Endothelial cell of umbilical vein (primary cell): Measurements from ENCODE around the gene DDIT3.

Experiments used
- CTCF ChIP-seq, 2 donors: IDR thresholded peaks; 1 replicate in 1 of 2; 2 replicates in 1 of 2; pipeline ENCODE4 v1.5.1; 2011; ENCODE audit warnings: low read length in 2 of 2, mild to moderate bottlenecking in 2 of 2, moderate library complexity in 2 of 2, control low read depth in 1 of 2, inconsistent platforms in 1 of 2, low read depth in 1 of 2; ENCODE audit not compliant: insufficient read depth in 1 of 2; ENCODE audit errors: extremely low read depth in 1 of 2
- EZH2 ChIP-seq: IDR thresholded peaks from 2 replicates; pipeline ENCODE4 v1.6.1; 2012; ENCODE audit warnings: borderline replicate concordance, low read depth, mild to moderate bottlenecking, moderate library complexity, low read length, inconsistent platforms; ENCODE audit not compliant: severe bottlenecking

- no peak for TF ChIP-seq EZH2
- TF ChIP-seq CTCF (IDR thresholded peaks at IDR 0.05; ENCODE audit: extremely low read depth in 1 of 2, insufficient read depth in 1 of 2, low read depth in 1 of 2, low read length in 2 of 2), result no peak
Observed at GRCh38 chr12:57490126-57490525, 30.2 kb downstream of the DDIT3 start.
